Kidney (tissue), 14 donors: ENCODE data around the gene CCM2. TPM values are rescaled to one million over a fixed set of nuclear protein-coding genes. Genes with fewer than 3 reads are reported as not detected.
A peak's percentile ranks its signal among the peaks of the same experiment; 100 is the strongest.

ENCODE experiments used
- DNase-seq, 5 donors: peaks; one replicate each; pipeline ENCODE4 v3.0.0-alpha.2; 2013 to 2020
- FAIRE-seq: peaks from 2 replicates; lab custom pipeline; 2012; peaks lifted over from hg19 to GRCh38; lab: Jason Lieb, UNC
- H3K27ac ChIP-seq, 2 donors: one replicate each; pipeline ENCODE4 v1.7.0; 2013; ENCODE audit warnings: low read depth in 2 of 2, low read length in 2 of 2, inconsistent platforms in 1 of 2
- H3K27me3 ChIP-seq: one replicate; pipeline ENCODE4 v1.7.1; 2013; ENCODE audit warnings: low read length, inconsistent platforms; ENCODE audit not compliant: control insufficient read depth, insufficient read depth
- H3K36me3 ChIP-seq, 3 donors: one replicate each; pipeline versions ENCODE4 v1.7.0 to v1.7.1; 2013; ENCODE audit warnings: low read length in 3 of 3, control low read depth in 1 of 3, inconsistent platforms in 1 of 3; ENCODE audit not compliant: insufficient read depth in 3 of 3, control insufficient read depth in 2 of 3
- H3K4me1 ChIP-seq, 3 donors: one replicate each; pipeline versions ENCODE4 v1.7.0 to v1.7.1; 2013; ENCODE audit warnings: low read length in 3 of 3, inconsistent platforms in 1 of 3, low read depth in 1 of 3; ENCODE audit not compliant: control insufficient read depth in 2 of 3, insufficient read depth in 2 of 3
- H3K4me3 ChIP-seq, 3 donors: one replicate each; pipeline versions ENCODE4 v1.7.0 to v1.8.1; 2013; ENCODE audit warnings: low read length in 3 of 3, control low read depth in 1 of 3, inconsistent platforms in 1 of 3
- H3K9ac ChIP-seq, 3 donors: one replicate each; pipeline versions ENCODE4 v1.7.0 to v1.7.1; 2013; ENCODE audit warnings: low read length in 3 of 3, control low read depth in 1 of 3, inconsistent platforms in 1 of 3
- H3K9me3 ChIP-seq, 3 donors: one replicate each; pipeline versions ENCODE4 v1.7.0 to v1.7.1; 2013; ENCODE audit warnings: low read length in 3 of 3, control low read depth in 1 of 3, inconsistent platforms in 1 of 3; ENCODE audit not compliant: control insufficient read depth in 2 of 3, insufficient read depth in 1 of 3
- intact Hi-C: fragments of 100-400 bp; cut with DNase I; formaldehyde crosslinking; loops from one replicate; pipeline ENCODE4 v1.11.1; 2022
- polyA plus RNA-seq: library from polyadenylated mRNA; stranded (reverse); fragments of 350-450 nt; fragmentation: Illumina TruSeq; extraction: RNeasy Lipid Tissue Mini Kit (QIAGEN cat#74804); gene quantifications from one replicate; pipeline ENCODE4 v1.2.3, GENCODE V29; 2014; ENCODE audit warnings: low read depth, low replicate concordance; ENCODE audit not compliant: insufficient read depth
- total RNA-seq: library from RNA; stranded (reverse); fragmentation: NEBNext Ultra II Directional; extraction: Animal tissue kit (Norgen Biotek cat#: 25700); gene quantifications from one replicate; pipeline ENCODE4 v1.2.1, GENCODE V29; 2021
- TF ChIP-seq, protein P1 (sequence below): IDR thresholded peaks from 3 replicates; pipeline ENCODE4 v1.5.1; 2012; ENCODE audit warnings: mild to moderate bottlenecking, moderate library complexity, borderline replicate concordance; ENCODE audit not compliant: insufficient read depth; ENCODE audit errors: extremely low read depth
- donor health status: control.
- donor health status: control.
- donor health status: control.
- donor health status: control.
- donor health status: control.
- donor health status: DM: yes; HTN: yes; CAD: no.
- donor health status: Normal renal cell carcinoma (clear cell type).

Gene CCM2
- total and polyA plus RNA-seq, 2 donors from 2014 or later = 35.0 to 37.8 TPM

DNA sequence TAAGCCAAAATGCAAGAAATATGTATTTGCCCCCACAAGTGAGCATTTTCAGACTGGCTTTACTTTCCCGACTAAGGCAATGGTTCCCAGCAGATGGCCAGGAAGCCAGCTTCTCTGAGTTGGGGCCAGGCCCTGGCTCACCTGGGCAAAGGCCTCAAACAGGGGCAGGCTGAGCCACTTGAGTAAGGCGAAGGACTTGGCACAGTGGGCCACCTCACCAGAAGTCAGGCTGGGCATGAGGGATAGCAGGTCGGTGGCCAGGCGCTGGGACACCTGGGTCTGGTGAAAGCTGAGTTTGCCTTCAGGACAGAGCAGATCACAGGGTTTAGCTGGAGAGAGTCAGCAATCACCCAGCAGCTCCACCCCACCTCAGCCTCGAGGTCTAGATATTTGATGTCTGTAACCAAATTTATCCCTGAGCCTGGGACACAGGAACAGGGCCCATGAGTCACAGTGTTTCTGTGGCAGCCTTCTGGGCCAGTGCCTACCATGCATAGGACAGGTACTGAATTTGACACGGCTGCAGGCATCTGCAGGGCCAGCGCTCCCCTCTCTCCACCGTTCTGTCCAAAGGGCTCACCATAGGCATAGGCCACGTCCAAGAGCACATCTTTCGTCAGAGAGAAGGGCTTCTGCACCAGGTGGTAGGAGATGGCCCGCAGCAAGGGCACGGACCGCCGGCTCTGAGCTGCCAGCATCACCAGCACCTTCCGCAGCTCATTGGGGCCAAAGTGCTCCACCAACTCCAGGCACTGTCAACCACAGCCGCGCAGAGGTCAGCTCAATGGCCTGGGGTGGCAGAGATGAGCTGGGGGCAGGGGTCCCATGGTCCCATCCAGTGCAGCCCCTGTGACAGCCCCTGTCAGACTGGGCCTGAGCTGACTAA is 104.2 kb downstream of the CCM2 start:
- Histone ChIP-seq H3K9me3 (no peaks in the 10 kb centered on the region), H3K36me3 (peaks cover 15 to 94% (median 89%) of the 10 kb centered on the region in 3 donors), H3K9ac (no peak overlapping the region), H3K27me3 (no peaks in the 10 kb centered on the region), H3K4me1 (peaks cover 0 to 14% (median 3%) of the 10 kb centered on the region in 3 donors), H3K27ac (no peak overlapping the region), H3K4me3 (no peak overlapping the region)
- DNase-seq (peak in 1 of 5 donors; percentile 28), FAIRE-seq (no peak)
- TF ChIP-seq, protein P1, sequence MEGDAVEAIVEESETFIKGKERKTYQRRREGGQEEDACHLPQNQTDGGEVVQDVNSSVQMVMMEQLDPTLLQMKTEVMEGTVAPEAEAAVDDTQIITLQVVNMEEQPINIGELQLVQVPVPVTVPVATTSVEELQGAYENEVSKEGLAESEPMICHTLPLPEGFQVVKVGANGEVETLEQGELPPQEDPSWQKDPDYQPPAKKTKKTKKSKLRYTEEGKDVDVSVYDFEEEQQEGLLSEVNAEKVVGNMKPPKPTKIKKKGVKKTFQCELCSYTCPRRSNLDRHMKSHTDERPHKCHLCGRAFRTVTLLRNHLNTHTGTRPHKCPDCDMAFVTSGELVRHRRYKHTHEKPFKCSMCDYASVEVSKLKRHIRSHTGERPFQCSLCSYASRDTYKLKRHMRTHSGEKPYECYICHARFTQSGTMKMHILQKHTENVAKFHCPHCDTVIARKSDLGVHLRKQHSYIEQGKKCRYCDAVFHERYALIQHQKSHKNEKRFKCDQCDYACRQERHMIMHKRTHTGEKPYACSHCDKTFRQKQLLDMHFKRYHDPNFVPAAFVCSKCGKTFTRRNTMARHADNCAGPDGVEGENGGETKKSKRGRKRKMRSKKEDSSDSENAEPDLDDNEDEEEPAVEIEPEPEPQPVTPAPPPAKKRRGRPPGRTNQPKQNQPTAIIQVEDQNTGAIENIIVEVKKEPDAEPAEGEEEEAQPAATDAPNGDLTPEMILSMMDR = no peak
- intact Hi-C loops = no loop called here

DNA sequence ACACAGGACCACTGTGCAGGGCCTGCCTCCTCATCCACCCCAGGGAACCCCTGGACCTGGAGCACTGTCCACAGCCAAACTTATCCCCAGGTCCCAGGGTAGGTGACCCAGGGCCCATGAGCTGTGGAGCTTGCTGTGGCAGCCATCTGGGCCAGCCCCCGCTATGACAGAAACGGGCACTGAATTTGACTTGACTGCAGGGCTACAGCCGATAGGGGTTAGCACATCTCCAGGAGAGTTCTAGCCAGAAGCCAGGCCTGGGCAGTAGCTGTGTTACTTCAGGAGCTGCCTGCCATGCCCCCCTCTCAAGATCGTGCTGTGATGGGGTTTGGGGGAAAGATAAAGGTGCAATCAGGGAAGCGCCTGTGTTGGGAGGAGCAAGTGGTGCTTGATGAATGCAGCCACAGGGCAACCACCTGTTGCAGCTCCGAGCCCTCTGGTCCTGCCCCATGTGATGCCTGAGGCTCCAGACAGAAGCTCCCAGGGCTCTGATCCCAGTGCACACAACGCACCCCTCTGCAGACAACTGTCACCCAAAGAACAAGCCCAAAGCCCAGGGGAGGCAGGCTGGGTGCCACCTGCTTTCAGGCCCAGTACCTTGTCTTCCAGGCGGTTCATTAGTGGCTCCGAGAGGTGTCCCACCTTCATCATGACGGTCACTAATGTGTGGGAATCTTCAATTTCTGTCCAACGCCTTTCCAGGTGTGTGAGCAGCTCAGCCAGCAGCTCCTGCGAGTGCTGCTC is 105.0 kb downstream of the CCM2 start:
- Histone ChIP-seq H3K36me3 (peaks cover 15 to 86% (median 82%) of the 10 kb centered on the region in 3 donors), H3K4me3 (no peak overlapping the region), H3K27ac (no peak overlapping the region), H3K9ac (no peak overlapping the region), H3K27me3 (no peaks in the 10 kb centered on the region), H3K4me1 (peaks cover 0 to 14% (median 3%) of the 10 kb centered on the region in 3 donors), H3K9me3 (no peaks in the 10 kb centered on the region)
- TF ChIP-seq, protein P1 = no peak
- FAIRE-seq = no peak
- DNase-seq = peak in 1 of 5 donors; percentile 18
- intact Hi-C loops = no loop called here

DNA sequence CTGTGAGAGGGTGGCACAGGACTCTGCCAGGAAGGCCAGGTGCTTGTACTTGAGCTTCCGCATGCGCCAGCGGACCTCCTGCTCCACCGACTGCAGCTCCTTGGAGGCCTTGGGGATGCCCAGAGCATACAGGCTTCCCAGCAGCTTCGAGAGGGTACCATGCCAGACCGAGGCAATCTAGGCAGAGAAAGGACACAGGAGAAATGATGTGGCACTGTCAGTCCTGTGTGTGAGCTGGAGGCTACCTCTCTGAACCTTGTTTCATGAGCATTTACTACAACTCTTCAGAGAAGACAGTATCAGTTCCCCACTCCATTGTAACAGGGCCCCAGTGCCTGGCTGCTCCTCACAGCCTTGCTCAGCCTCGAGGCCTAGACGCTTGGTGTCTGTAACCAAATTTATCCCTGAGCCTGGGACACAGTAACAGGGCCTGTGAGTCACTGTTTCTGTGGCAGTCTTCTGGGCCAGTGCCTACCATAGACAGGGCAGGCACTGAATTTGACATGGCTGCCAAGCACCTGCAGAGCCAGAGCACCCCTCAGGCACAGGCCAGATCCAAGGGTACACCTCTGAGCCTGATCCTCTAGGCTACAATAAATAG is 105.7 kb downstream of the CCM2 start:
- DNase-seq = peak in 1 of 5 donors; percentile 18
- Histone ChIP-seq H3K27ac (no peak overlapping the region), H3K27me3 (no peaks in the 10 kb centered on the region), H3K4me1 (peaks cover 0 to 15% (median 3%) of the 10 kb centered on the region in 3 donors), H3K36me3 (peaks cover 13 to 80% (median 76%) of the 10 kb centered on the region in 3 donors), H3K9ac (no peak overlapping the region), H3K9me3 (no peaks in the 10 kb centered on the region), H3K4me3 (no peak overlapping the region)
- intact Hi-C loops = no loop called here
- TF ChIP-seq, protein P1 = no peak
- FAIRE-seq = no peak
